ENCODE results near the gene BSN. TPM values are rescaled to one million over a fixed set of nuclear protein-coding genes. Genes with fewer than 3 reads are reported as not detected.

The BSN gene
- total RNA-seq, 2 experiments from 2014 or later, result 0.03 to 0.27 TPM

GRCh38 chr3:49711489-49711888 lies 157.2 kb downstream of the BSN start:
- CTCF ChIA-PET (ENCODE audit: unreplicated experiment), result no interaction called here
- Histone ChIP-seq H3K27ac (ENCODE audit: low read depth, low read length, poor library complexity, severe bottlenecking) (no peak overlapping the region), H3K36me3 (ENCODE audit: insufficient read depth, low read length) (peaks cover 9% of the 10 kb centered on the region; the same call in 1 of the 2 replicates), H2AFZ (ENCODE audit: low read length) (no peak overlapping the region), H3K9me2 (ENCODE audit: insufficient read depth, low read length) (no peaks in the 10 kb centered on the region), H3K9me3 (ENCODE audit: low read length) (no peaks in the 10 kb centered on the region), H3K4me1 (ENCODE audit: insufficient read depth, low read length, poor library complexity, severe bottlenecking) (no peaks in the 10 kb centered on the region), H3K79me2 (ENCODE audit: insufficient read depth, low read depth, low read length) (no peaks in the 10 kb centered on the region), H3K4me3 (ENCODE audit: low read depth, low read length, poor library complexity, severe bottlenecking) (no peak overlapping the region), H4K20me1 (ENCODE audit: insufficient read depth, low read length) (no peaks in the 10 kb centered on the region), H3K4me2 (ENCODE audit: low read length) (no peak overlapping the region)
- no peak for TF ChIP-seq EZH2phosphoT487 (IDR thresholded peaks at IDR 0.05; ENCODE audit: borderline replicate concordance, low read depth, low read length)
- TF ChIP-seq CTCF (conservative IDR thresholded peaks at IDR 0.05; ENCODE audit: low read length), result no peak
- intact Hi-C loops (cut with micrococcal nuclease; ENCODE audit: unreplicated experiment), result no loop called here
- POLR2A ChIA-PET, result interaction anchor here (0.7 kb wide), 1 partner anchor 9 kb away, joined by 3 read pairs; no protein-coding TSS in a partner anchor
- no peak for DNase-seq (ENCODE audit: low spot score)
- no TSS peak for BruUV-seq (replicated peaks)

GRCh38 chr3:49712166-49712565 lies 157.9 kb downstream of the BSN start:
- Histone ChIP-seq H3K9me3 (ENCODE audit: low read length) (no peaks in the 10 kb centered on the region), H3K79me2 (ENCODE audit: insufficient read depth, low read depth, low read length) (no peaks in the 10 kb centered on the region), H3K4me3 (ENCODE audit: low read depth, low read length, poor library complexity, severe bottlenecking) (no peak overlapping the region), H3K4me1 (ENCODE audit: insufficient read depth, low read length, poor library complexity, severe bottlenecking) (no peaks in the 10 kb centered on the region), H3K9me2 (ENCODE audit: insufficient read depth, low read length) (no peaks in the 10 kb centered on the region), H2AFZ (ENCODE audit: low read length) (no peak overlapping the region), H3K4me2 (ENCODE audit: low read length) (no peak overlapping the region), H4K20me1 (ENCODE audit: insufficient read depth, low read length) (no peaks in the 10 kb centered on the region), H3K36me3 (ENCODE audit: insufficient read depth, low read length) (peaks cover 11% of the 10 kb centered on the region; the same call in 1 of the 2 replicates), H3K27ac (ENCODE audit: low read depth, low read length, poor library complexity, severe bottlenecking) (no peak overlapping the region)
- ChIA-PET POLR2A (interaction anchor here (0.7 kb wide), 1 partner anchor 10 kb away, joined by 3 read pairs; no protein-coding TSS in a partner anchor), CTCF (ENCODE audit: unreplicated experiment) (no interaction called here)
- TF ChIP-seq EZH2phosphoT487 (IDR thresholded peaks at IDR 0.05; ENCODE audit: borderline replicate concordance, low read depth, low read length) (no peak), CTCF (conservative IDR thresholded peaks at IDR 0.05; ENCODE audit: low read length) (no peak)
- BruUV-seq (replicated peaks), result no TSS peak
- no peak for DNase-seq (ENCODE audit: low spot score)
- intact Hi-C loops (cut with micrococcal nuclease; ENCODE audit: unreplicated experiment), result no loop called here

GRCh38 chr3:49712631-49713317 lies 158.5 kb downstream of the BSN start:
- Histone ChIP-seq H4K20me1 (ENCODE audit: insufficient read depth, low read length) (no peaks in the 10 kb centered on the region), H3K4me2 (ENCODE audit: low read length) (no peak overlapping the region), H3K4me3 (ENCODE audit: low read depth, low read length, poor library complexity, severe bottlenecking) (no peak overlapping the region), H3K36me3 (ENCODE audit: insufficient read depth, low read length) (peaks cover 13% of the 10 kb centered on the region; the same call in 1 of the 2 replicates), H3K9me2 (ENCODE audit: insufficient read depth, low read length) (no peaks in the 10 kb centered on the region), H2AFZ (ENCODE audit: low read length) (no peak overlapping the region), H3K4me1 (ENCODE audit: insufficient read depth, low read length, poor library complexity, severe bottlenecking) (no peaks in the 10 kb centered on the region), H3K9me3 (ENCODE audit: low read length) (no peaks in the 10 kb centered on the region), H3K27ac (ENCODE audit: low read depth, low read length, poor library complexity, severe bottlenecking) (no peak overlapping the region), H3K79me2 (ENCODE audit: insufficient read depth, low read depth, low read length) (no peaks in the 10 kb centered on the region)
- no TSS peak for BruUV-seq (replicated peaks)
- intact Hi-C loops (cut with micrococcal nuclease; ENCODE audit: unreplicated experiment), result no loop called here
- POLR2A ChIA-PET, result no interaction called here
- TF ChIP-seq CTCF (conservative IDR thresholded peaks at IDR 0.05; ENCODE audit: low read length) (no peak), EZH2phosphoT487 (IDR thresholded peaks at IDR 0.05; ENCODE audit: borderline replicate concordance, low read depth, low read length) (no peak)
- CTCF ChIA-PET (ENCODE audit: unreplicated experiment), result no interaction called here
- no peak for DNase-seq (ENCODE audit: low spot score)

All from OCI-LY7 (cell line).